Measurements from ENCODE around the gene IPPK.

GRCh38 chr9:92710368-92710767, 40.4 kb upstream of the IPPK start:
- TF ChIP-seq CTCF (conservative IDR thresholded peaks at IDR 0.05 in 1 of 2, IDR thresholded peaks at IDR 0.05 in 1 of 2; ENCODE audit: extremely low read depth in 1 of 2, insufficient read depth in 1 of 2, low read depth in 1 of 2, low read length in 2 of 2) = no peak
- TF ChIP-seq EZH2 (IDR thresholded peaks at IDR 0.05; ENCODE audit: borderline replicate concordance, low read length) = no peak
